HEK293 (cell line): Measurements from ENCODE around the gene ZNF513.

Experiments
- CTCF ChIA-PET: fragments of 350-600 bp; formaldehyde crosslinking; extraction: SDS; loops from one replicate; lab custom pipeline; 2021; ENCODE audit warnings: antibody characterized with exemption; lab: Yijun Ruan, JAX
- POLR2A ChIA-PET: fragments of 300-600 bp; formaldehyde crosslinking; extraction: SDS; loops from one replicate; lab custom pipeline; 2020; ENCODE audit warnings: antibody characterized with exemption, inconsistent platforms; lab: Yijun Ruan, JAX
- H3K27ac ChIP-seq: fragments of 200-500 bp; sonication (Bioruptor generic); 2 replicates; pipeline ENCODE4 v1.5.1; 2014; ENCODE audit warnings: low read depth, low read length, control low read depth, inconsistent platforms; ENCODE audit errors: extremely low read depth
- H3K36me3 ChIP-seq, 2 experiments: fragments of 200-500 bp in 1 of 2; sonication (Bioruptor generic) in 1 of 2; 1 replicate in 1 of 2; 2 replicates in 1 of 2; pipeline ENCODE4 v1.5.1; 2014 to 2017; ENCODE audit warnings: inconsistent platforms in 2 of 2, low read length in 2 of 2; ENCODE audit not compliant: control insufficient read depth in 2 of 2, insufficient read depth in 1 of 2
- H3K4me1 ChIP-seq: fragments of 200-500 bp; sonication (Bioruptor generic); 2 replicates; pipeline ENCODE4 v1.5.1; 2014; ENCODE audit warnings: mild to moderate bottlenecking, low read length, inconsistent platforms; ENCODE audit not compliant: control insufficient read depth, insufficient read depth
- H3K4me3 ChIP-seq: 2 replicates; pipeline ENCODE4 v1.5.1; 2011; ENCODE audit warnings: low read depth, mild to moderate bottlenecking, control low read depth, low read length, moderate library complexity
- H3K9me3 ChIP-seq: fragments of 200-500 bp; sonication (Bioruptor generic); 2 replicates; pipeline ENCODE4 v1.5.1; 2014; ENCODE audit warnings: low read depth, low read length, inconsistent platforms; ENCODE audit not compliant: control insufficient read depth, insufficient read depth
- ATF2 ChIP-seq: fragments of 450-650 bp; formaldehyde crosslinking; IDR thresholded peaks from 2 replicates; pipeline ENCODE4 v1.5.1; 2016; ENCODE audit warnings: missing biosample characterization, missing genetic modification characterization, low read depth
- BCL11B ChIP-seq: fragments of 450-650 bp; formaldehyde crosslinking; IDR thresholded peaks from 2 replicates; pipeline ENCODE4 v1.5.1; 2016; ENCODE audit warnings: low read depth, missing biosample characterization, missing genetic modification characterization
- GLI2 ChIP-seq: fragments of 450-650 bp; formaldehyde crosslinking; IDR thresholded peaks from 2 replicates; pipeline ENCODE4; 2017; ENCODE audit warnings: missing biosample characterization, missing genetic modification characterization, low read depth, borderline replicate concordance
- GLIS1 ChIP-seq: fragments of 450-650 bp; formaldehyde crosslinking; IDR thresholded peaks from 2 replicates; pipeline ENCODE4 v1.5.1; 2016; ENCODE audit warnings: missing biosample characterization, missing genetic modification characterization
- GLIS2 ChIP-seq: fragments of 450-650 bp; formaldehyde crosslinking; IDR thresholded peaks from 2 replicates; pipeline ENCODE4 v1.5.1; 2016; ENCODE audit warnings: missing biosample characterization, missing genetic modification characterization
- HOXC10 ChIP-seq: sonication (generic); formaldehyde crosslinking; IDR thresholded peaks from 2 replicates; pipeline ENCODE4 v1.8.1; 2023; ENCODE audit warnings: mild to moderate bottlenecking, missing genetic modification reagents
- IKZF3 ChIP-seq: fragments of 450-650 bp; IDR thresholded peaks from 2 replicates; pipeline ENCODE4 v1.5.0; 2018; ENCODE audit warnings: missing biosample characterization, mild to moderate bottlenecking, missing genetic modification characterization, moderate library complexity
- KLF1 ChIP-seq: fragments of 450-650 bp; formaldehyde crosslinking; IDR thresholded peaks from 2 replicates; pipeline ENCODE4 v1.5.1; 2016; ENCODE audit warnings: missing biosample characterization, missing genetic modification characterization
- OSR2 ChIP-seq: fragments of 450-650 bp; formaldehyde crosslinking; IDR thresholded peaks from 2 replicates; pipeline ENCODE4 v1.5.1; 2016; ENCODE audit warnings: missing biosample characterization, missing genetic modification characterization
- OVOL3 ChIP-seq: fragments of 450-650 bp; formaldehyde crosslinking; IDR thresholded peaks from 2 replicates; pipeline ENCODE4 v1.5.1; 2016; ENCODE audit warnings: missing biosample characterization, missing genetic modification characterization
- PRDM6 ChIP-seq: fragments of 450-650 bp; formaldehyde crosslinking; IDR thresholded peaks from 2 replicates; pipeline ENCODE4 v1.5.1; 2017; ENCODE audit warnings: missing biosample characterization, missing genetic modification characterization
- REST ChIP-seq: fragments of 450-650 bp; formaldehyde crosslinking; IDR thresholded peaks from 2 replicates; pipeline ENCODE4 v1.5.1; 2016; ENCODE audit warnings: missing biosample characterization, missing genetic modification characterization
- SCRT1 ChIP-seq: fragments of 450-650 bp; formaldehyde crosslinking; IDR thresholded peaks from 2 replicates; pipeline ENCODE4 v1.5.1; 2016; ENCODE audit warnings: missing biosample characterization, missing genetic modification characterization, borderline replicate concordance
- SCRT2 ChIP-seq: fragments of 450-650 bp; formaldehyde crosslinking; IDR thresholded peaks from 2 replicates; pipeline ENCODE4 v1.5.1; 2016; ENCODE audit warnings: missing biosample characterization, missing genetic modification characterization
- ZBTB10 ChIP-seq: fragments of 450-650 bp; formaldehyde crosslinking; IDR thresholded peaks from 2 replicates; pipeline ENCODE4 v1.5.1; 2016; ENCODE audit warnings: missing biosample characterization, missing genetic modification characterization
- ZNF19 ChIP-seq: fragments of 450-650 bp; formaldehyde crosslinking; IDR thresholded peaks from 2 replicates; pipeline ENCODE4; 2016; ENCODE audit warnings: missing biosample characterization, missing genetic modification characterization, low read depth
- ZNF335 ChIP-seq: fragments of 450-650 bp; formaldehyde crosslinking; conservative IDR thresholded peaks from 2 replicates; pipeline ENCODE4 v1.5.1; 2016; ENCODE audit warnings: missing biosample characterization, missing genetic modification characterization
- ZNF37A ChIP-seq: fragments of 450-650 bp; IDR thresholded peaks from 2 replicates; pipeline ENCODE4 v1.5.1; 2018; ENCODE audit warnings: missing biosample characterization, missing genetic modification characterization
- ZNF473 ChIP-seq: fragments of 450-650 bp; formaldehyde crosslinking; IDR thresholded peaks from 2 replicates; pipeline ENCODE4 v1.5.1; 2017; ENCODE audit warnings: missing biosample characterization, missing genetic modification characterization
- ZNF514 ChIP-seq: fragments of 450-650 bp; formaldehyde crosslinking; IDR thresholded peaks from 2 replicates; pipeline ENCODE4 v1.5.1; 2016; ENCODE audit warnings: missing biosample characterization, missing genetic modification characterization
- ZNF548 ChIP-seq: fragments of 450-650 bp; formaldehyde crosslinking; IDR thresholded peaks from 2 replicates; pipeline ENCODE4 v1.5.1; 2016; ENCODE audit warnings: missing biosample characterization, missing genetic modification characterization
- ZNF558 ChIP-seq: fragments of 450-650 bp; formaldehyde crosslinking; IDR thresholded peaks from 2 replicates; pipeline ENCODE4 v1.5.1; 2016; ENCODE audit warnings: missing biosample characterization, missing genetic modification characterization
- ZNF561 ChIP-seq: fragments of 450-650 bp; IDR thresholded peaks from 2 replicates; pipeline ENCODE4 v1.5.1; 2018; ENCODE audit warnings: missing biosample characterization, missing genetic modification characterization, borderline replicate concordance
- ZNF600 ChIP-seq: fragments of 450-650 bp; formaldehyde crosslinking; IDR thresholded peaks from 2 replicates; pipeline ENCODE4 v1.5.1; 2016; ENCODE audit warnings: missing biosample characterization, missing genetic modification characterization
- ZNF610 ChIP-seq: fragments of 450-650 bp; formaldehyde crosslinking; IDR thresholded peaks from 2 replicates; pipeline ENCODE4 v1.5.1; 2016; ENCODE audit warnings: missing biosample characterization, missing genetic modification characterization, borderline replicate concordance
- ZNF660 ChIP-seq: fragments of 450-650 bp; IDR thresholded peaks from 2 replicates; pipeline ENCODE4 v1.5.1; 2018; ENCODE audit warnings: missing biosample characterization, mild to moderate bottlenecking, missing genetic modification characterization
- ZSCAN16 ChIP-seq: fragments of 450-650 bp; formaldehyde crosslinking; IDR thresholded peaks from 2 replicates; pipeline ENCODE4 v1.5.1; 2016; ENCODE audit warnings: missing biosample characterization, missing genetic modification characterization

The ZNF513 gene

GRCh38 chr2:27370026-27370815, 10.3 kb downstream of the ZNF513 start, which contains the start of the genes EIF2B4 and SNX17 (continued):
- no peak; the same call in 1 of the 2 replicates for TF ChIP-seq ZNF558 (tag by site-specific recombination)
- TF ChIP-seq ZNF610: peak; percentile 21; the same call in 1 of the 2 replicates
- TF ChIP-seq PRDM6 (tag by site-specific recombination): no peak
- no peak for TF ChIP-seq ZBTB10 (tag by site-specific recombination)
- no peak for TF ChIP-seq OSR2 (tag by site-specific recombination)
- TF ChIP-seq ZNF561 (tag by site-specific recombination): peak; percentile 47; the same call in 1 of the 2 replicates
- TF ChIP-seq, all 188 proteins: peak for 69

GRCh38 chr2:27369471-27370025, 11.0 kb downstream of the ZNF513 start:
- H3K4me3 ChIP-seq: peak overlapping the region; percentile 85
- TF ChIP-seq ZNF660: no peak
- no peak for TF ChIP-seq REST (tag by site-specific recombination)
- 0 out of 2 replicates have a peak, but pooled peaks have one; percentile 13 for TF ChIP-seq ZNF335 (tag by site-specific recombination)
- TF ChIP-seq GLI2 (tag by site-specific recombination): no peak
- peak; percentile 98 for TF ChIP-seq SCRT2 (tag by site-specific recombination)
- no peak for TF ChIP-seq KLF1 (tag by site-specific recombination)
- TF ChIP-seq GLIS2 (tag by site-specific recombination): no peak
- TF ChIP-seq GLIS1: peak; percentile 3; the same call in 1 of the 2 replicates
- TF ChIP-seq HOXC10 (CRISPR knock-in tag): 0 out of 2 replicates have a peak, but pooled peaks have one; percentile 41
- no peak for TF ChIP-seq ZSCAN16 (tag by site-specific recombination)
- no peak for TF ChIP-seq IKZF3 (tag by site-specific recombination)
- TF ChIP-seq ZNF514: no peak
- TF ChIP-seq ZNF473 (tag by site-specific recombination): no peak
- TF ChIP-seq ATF2 (tag by site-specific recombination): no peak
- no peak for TF ChIP-seq ZNF600
- TF ChIP-seq ZNF548 (tag by site-specific recombination): no peak
- peak; percentile 76; the same call in 1 of the 2 replicates for TF ChIP-seq SCRT1 (tag by site-specific recombination)
- no peak for TF ChIP-seq ZNF19 (tag by site-specific recombination)
- TF ChIP-seq BCL11B (tag by site-specific recombination): no peak
- TF ChIP-seq OVOL3 (tag by site-specific recombination): no peak
- TF ChIP-seq ZNF37A (tag by site-specific recombination): peak; percentile 85

More at GRCh38 chr2:27369471-27370025, 11.0 kb downstream of the ZNF513 start:
- ChIA-PET CTCF (interaction anchor here (0.6 to 1.6 kb wide), 16 partner anchors 8 to 1419 kb away, joined by 3 to 8 read pairs (median 4); partner anchors contain the start of genes FNDC4, MPV17 and ZNF512), POLR2A (interaction anchor here (0.6 to 1.9 kb wide), 14 partner anchors 9 to 282 kb away, joined by 3 to 22 read pairs (median 4); partner anchors contain the start of genes CCDC121, GPN1, GTF3C2 and MPV17)
- peaks cover 39 to 67% of the 10 kb centered on the region in 2 experiments for H3K36me3 ChIP-seq
- peak overlapping the region; percentile 79 for H3K27ac ChIP-seq
- H3K4me1 ChIP-seq: no peaks in the 10 kb centered on the region
- H3K9me3 ChIP-seq: no peaks in the 10 kb centered on the region
